Karpas-422 (cell line): ENCODE measurements around the gene IRAG1. TPM values are rescaled to one million over a fixed set of nuclear protein-coding genes. Genes with fewer than 3 reads are reported as not detected.
A peak's percentile ranks its signal among the peaks of the same experiment; 100 is the strongest.

Experiments
- DNase-seq: peaks from one replicate; pipeline ENCODE4 v3.0.0-alpha.2; 2015
- H2AFZ ChIP-seq: fragments of 200-600 bp; sonication (generic); 2 replicates; pipeline ENCODE4 v1.6.1; 2014; ENCODE audit warnings: antibody characterized with exemption, low read length, mixed read lengths
- H3K27ac ChIP-seq: fragments of 200-600 bp; sonication (generic); 2 replicates; pipeline ENCODE4 v1.5.1; 2014; ENCODE audit warnings: mild to moderate bottlenecking, low read length, moderate library complexity
- H3K27me3 ChIP-seq: fragments of 200-600 bp; sonication (generic); 2 replicates; pipeline ENCODE4 v1.6.1; 2014; ENCODE audit warnings: low read length, mixed read lengths
- H3K36me3 ChIP-seq: fragments of 200-600 bp; sonication (generic); 2 replicates; pipeline ENCODE4 v1.6.1; 2014; ENCODE audit warnings: low read length, mixed read lengths; ENCODE audit not compliant: insufficient read depth
- H3K4me1 ChIP-seq: fragments of 200-600 bp; sonication (generic); 2 replicates; pipeline ENCODE4 v1.6.1; 2014; ENCODE audit warnings: mild to moderate bottlenecking, low read length, mixed read lengths
- H3K4me2 ChIP-seq: fragments of 200-600 bp; sonication (generic); 2 replicates; pipeline ENCODE4 v1.6.1; 2014; ENCODE audit warnings: low read length, low read depth, mild to moderate bottlenecking; ENCODE audit not compliant: poor library complexity, severe bottlenecking
- H3K4me3 ChIP-seq: fragments of 200-600 bp; sonication (generic); 2 replicates; pipeline ENCODE4 v1.5.1; 2014; ENCODE audit warnings: mild to moderate bottlenecking, antibody characterized with exemption, low read length, mixed read lengths
- H3K79me2 ChIP-seq: fragments of 200-600 bp; sonication (generic); 2 replicates; pipeline ENCODE4 v1.6.1; 2014; ENCODE audit warnings: mild to moderate bottlenecking, low read length, mixed read lengths
- H3K9ac ChIP-seq: fragments of 200-600 bp; sonication (generic); 2 replicates; pipeline ENCODE4 v1.6.0; 2014; ENCODE audit warnings: low read length
- H3K9me2 ChIP-seq: fragments of 200-600 bp; sonication (generic), shearing (Covaris generic); replicated peaks from 2 replicates; pipeline ENCODE4 v1.6.0; 2014; ENCODE audit warnings: mild to moderate bottlenecking, low read length, moderate library complexity; ENCODE audit not compliant: insufficient read depth
- H3K9me3 ChIP-seq: fragments of 300-700, 200-600 bp; sonication (generic); 2 replicates; pipeline ENCODE4 v1.6.1; 2014; ENCODE audit warnings: low read length, mixed read lengths
- H4K20me1 ChIP-seq: fragments of 200-600 bp; sonication (generic); 2 replicates; pipeline ENCODE4 v1.6.1; 2014; ENCODE audit warnings: mild to moderate bottlenecking, antibody characterized with exemption, low read length, low read depth; ENCODE audit not compliant: insufficient read depth
- total RNA-seq: library from RNA; depleted of rRNA; stranded (reverse); fragments of >200 nt; shearing (Covaris generic); gene quantifications from 2 replicates; pipeline ENCODE4 v1.2.3, GENCODE V29; 2014; ENCODE audit warnings: low replicate concordance; rRNA removed

Gene IRAG1
- not detected in 2 replicates for total RNA-seq

GRCh38 chr11:10693509-10694081, at the start of gene IRAG1:
Gene IRAG1 (minus strand): TSS chr11:10693755. CDS start chr11:10693602, 153 bp downstream.
- no peak within 1 kb of the TSS for H3K9ac ChIP-seq
- H3K9me3 ChIP-seq = no peaks in the 10 kb centered on the region
- no peaks in the 10 kb centered on the region for H3K36me3 ChIP-seq
- no peak within 1 kb of the TSS for H3K4me2 ChIP-seq
- no peaks in the 10 kb centered on the region for H3K79me2 ChIP-seq
- no peaks in the 10 kb centered on the region for H3K9me2 ChIP-seq
- no peak within 1 kb of the TSS for H3K27ac ChIP-seq
- H3K4me1 ChIP-seq = no peaks in the 10 kb centered on the region
- H4K20me1 ChIP-seq = no peaks in the 10 kb centered on the region
- no peaks in the 10 kb centered on the region for H3K27me3 ChIP-seq
- DNase-seq = peak; percentile 5
- no peak within 1 kb of the TSS for H3K4me3 ChIP-seq
- H2AFZ ChIP-seq = no peak within 1 kb of the TSS

GRCh38 chr11:10742460-10743208, 49.1 kb upstream of the IRAG1 start:
- Histone ChIP-seq H3K4me1 (no peaks in the 10 kb centered on the region), H3K9ac (no peak overlapping the region), H3K36me3 (no peaks in the 10 kb centered on the region), H3K4me3 (no peak overlapping the region), H3K4me2 (no peak overlapping the region), H3K27me3 (no peaks in the 10 kb centered on the region), H3K9me3 (no peaks in the 10 kb centered on the region), H2AFZ (no peak overlapping the region), H3K9me2 (no peaks in the 10 kb centered on the region), H4K20me1 (no peaks in the 10 kb centered on the region), H3K27ac (no peak overlapping the region), H3K79me2 (no peaks in the 10 kb centered on the region)
- no peak for DNase-seq

- peak overlapping the region; percentile 39; the same call in 1 of the 2 replicates for H3K4me3 ChIP-seq
These were observed 42.2 kb upstream of the IRAG1 start for GRCh38 chr11:10735481-10736475.

GRCh38 chr11:10731064-10731680, 37.6 kb upstream of the IRAG1 start:
- H3K27me3 ChIP-seq = no peaks in the 10 kb centered on the region
- no peaks in the 10 kb centered on the region for H4K20me1 ChIP-seq
- H3K36me3 ChIP-seq = no peaks in the 10 kb centered on the region
- H3K9me2 ChIP-seq = no peaks in the 10 kb centered on the region
- H3K9ac ChIP-seq = no peak overlapping the region
- no peak overlapping the region for H3K4me2 ChIP-seq
- no peak overlapping the region for H2AFZ ChIP-seq
- no peak overlapping the region for H3K4me3 ChIP-seq
- H3K9me3 ChIP-seq = no peaks in the 10 kb centered on the region
- DNase-seq = no peak
- no peaks in the 10 kb centered on the region for H3K79me2 ChIP-seq
- H3K27ac ChIP-seq = no peak overlapping the region
- peaks cover 5% of the 10 kb centered on the region for H3K4me1 ChIP-seq

More at GRCh38 chr11:10735481-10736475, 42.2 kb upstream of the IRAG1 start:
- Histone ChIP-seq H3K9me3 (no peaks in the 10 kb centered on the region), H3K27me3 (no peaks in the 10 kb centered on the region), H3K9ac (peak overlapping the region; percentile 39), H3K9me2 (no peaks in the 10 kb centered on the region), H3K4me2 (peak overlapping the region; percentile 57), H4K20me1 (no peaks in the 10 kb centered on the region), H3K4me1 (peaks cover 5% of the 10 kb centered on the region), H3K79me2 (no peaks in the 10 kb centered on the region), H2AFZ (peak overlapping the region; percentile 67; the same call in 1 of the 2 replicates), H3K27ac (no peak overlapping the region), H3K36me3 (no peaks in the 10 kb centered on the region)
- DNase-seq = peak; percentile 95

GRCh38 chr11:10730151-10730550, 36.6 kb upstream of the IRAG1 start:
- H3K9ac ChIP-seq = no peak overlapping the region
- H3K27ac ChIP-seq = no peak overlapping the region
- H3K4me2 ChIP-seq = no peak overlapping the region
- no peak overlapping the region for H3K4me3 ChIP-seq
- no peaks in the 10 kb centered on the region for H3K4me1 ChIP-seq
- no peaks in the 10 kb centered on the region for H3K79me2 ChIP-seq
- H4K20me1 ChIP-seq = no peaks in the 10 kb centered on the region
- H3K9me2 ChIP-seq = no peaks in the 10 kb centered on the region
- DNase-seq = no peak
- H3K27me3 ChIP-seq = no peaks in the 10 kb centered on the region
- H3K9me3 ChIP-seq = no peaks in the 10 kb centered on the region
- H3K36me3 ChIP-seq = no peaks in the 10 kb centered on the region
- H2AFZ ChIP-seq = no peak overlapping the region

- Histone ChIP-seq H3K9me2 (no peaks in the 10 kb centered on the region), H3K9ac (no peak overlapping the region), H3K27ac (no peak overlapping the region), H3K4me2 (no peak overlapping the region), H3K36me3 (no peaks in the 10 kb centered on the region), H3K4me3 (no peak overlapping the region), H3K4me1 (no peaks in the 10 kb centered on the region), H4K20me1 (no peaks in the 10 kb centered on the region), H2AFZ (no peak overlapping the region), H3K79me2 (no peaks in the 10 kb centered on the region), H3K9me3 (no peaks in the 10 kb centered on the region), H3K27me3 (no peaks in the 10 kb centered on the region)
- DNase-seq = no peak
These were observed 35.4 kb upstream of the IRAG1 start for GRCh38 chr11:10728789-10729472.

GRCh38 chr11:10728154-10728553, 34.6 kb upstream of the IRAG1 start:
- H2AFZ ChIP-seq = no peak overlapping the region
- H3K4me2 ChIP-seq = no peak overlapping the region
- no peaks in the 10 kb centered on the region for H3K79me2 ChIP-seq
- H4K20me1 ChIP-seq = no peaks in the 10 kb centered on the region
- no peaks in the 10 kb centered on the region for H3K27me3 ChIP-seq
- no peaks in the 10 kb centered on the region for H3K9me3 ChIP-seq
- H3K36me3 ChIP-seq = no peaks in the 10 kb centered on the region
- H3K27ac ChIP-seq = no peak overlapping the region
- no peak overlapping the region for H3K4me3 ChIP-seq
- DNase-seq = no peak
- H3K4me1 ChIP-seq = no peaks in the 10 kb centered on the region
- no peaks in the 10 kb centered on the region for H3K9me2 ChIP-seq
- H3K9ac ChIP-seq = no peak overlapping the region
